HG03095 (cell line): Measurements from ENCODE around the gene SMAD1.

Source experiments
- ATAC-seq: cut with Tn5 transposase; IDR thresholded peaks from one replicate; pipeline ENCODE4 v1.9.1; 2021; ENCODE audit warnings: moderate library complexity; ENCODE audit not compliant: unreplicated experiment

SMAD1 gene

DNA sequence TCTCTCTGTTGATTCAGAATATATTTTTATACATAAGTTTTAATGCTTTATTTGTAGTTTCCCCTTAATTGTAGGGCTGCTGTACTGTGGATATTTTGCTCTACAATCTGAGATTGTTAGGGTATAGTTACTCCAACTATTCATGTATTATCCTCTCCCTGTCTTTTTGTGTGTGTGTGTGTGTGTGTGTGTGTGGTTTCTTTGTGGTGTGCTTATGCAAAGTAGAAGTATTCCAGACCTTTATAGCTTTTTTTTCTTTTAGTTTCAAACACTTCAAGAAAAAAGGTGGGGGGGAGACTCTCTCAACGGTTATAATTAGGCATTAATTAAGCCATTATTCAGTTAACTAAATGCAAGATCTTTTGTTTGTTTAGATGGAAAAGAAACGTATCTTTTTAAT lies 6.7 kb downstream of the SMAD1 start:
- no peak for ATAC-seq

- ATAC-seq: no peak
Observed at GRCh38 chr4:145489556-145489955, 7.9 kb downstream of the SMAD1 start.

GRCh38 chr4:145490361-145490760 lies 8.7 kb downstream of the SMAD1 start:
- ATAC-seq: no peak

DNA sequence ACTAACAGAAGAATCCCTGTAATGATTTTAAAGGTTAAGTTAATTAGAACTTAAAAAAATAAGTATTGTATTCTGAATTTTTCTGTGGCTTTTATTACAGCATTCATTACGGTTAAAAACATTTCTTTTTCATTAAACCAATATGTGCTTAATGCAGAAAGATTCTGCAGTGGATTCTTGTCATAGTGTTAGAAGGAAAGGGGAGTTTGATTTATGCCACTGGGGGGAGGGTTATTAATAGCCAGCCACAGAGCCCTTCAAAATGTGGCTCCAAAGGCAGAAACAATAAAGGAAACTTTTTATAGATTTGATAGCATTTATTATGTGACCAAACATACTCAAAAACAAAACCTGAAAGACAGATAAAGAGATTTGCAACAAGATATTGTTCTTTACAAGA lies 9.1 kb downstream of the SMAD1 start:
- ATAC-seq: no peak

DNA sequence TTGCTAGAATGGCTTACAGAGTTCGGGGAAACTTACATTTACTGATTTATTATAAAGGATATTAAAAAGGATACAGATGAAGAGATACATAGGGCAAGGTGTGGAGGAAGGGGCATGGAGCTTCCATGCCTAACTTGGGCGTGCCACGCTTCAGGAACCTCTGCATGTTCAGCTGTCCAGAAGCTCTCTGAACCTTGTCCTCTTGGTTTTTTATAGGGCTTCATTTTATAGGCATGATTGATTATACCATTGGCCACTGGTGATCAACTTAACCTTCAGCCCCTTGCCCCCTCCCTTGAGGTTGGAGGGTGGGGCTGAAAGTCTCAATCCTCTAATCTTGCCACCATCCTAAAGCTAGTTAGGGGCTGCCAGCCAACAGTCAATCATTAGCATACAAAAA lies 10.7 kb downstream of the SMAD1 start:
- no peak for ATAC-seq

DNA sequence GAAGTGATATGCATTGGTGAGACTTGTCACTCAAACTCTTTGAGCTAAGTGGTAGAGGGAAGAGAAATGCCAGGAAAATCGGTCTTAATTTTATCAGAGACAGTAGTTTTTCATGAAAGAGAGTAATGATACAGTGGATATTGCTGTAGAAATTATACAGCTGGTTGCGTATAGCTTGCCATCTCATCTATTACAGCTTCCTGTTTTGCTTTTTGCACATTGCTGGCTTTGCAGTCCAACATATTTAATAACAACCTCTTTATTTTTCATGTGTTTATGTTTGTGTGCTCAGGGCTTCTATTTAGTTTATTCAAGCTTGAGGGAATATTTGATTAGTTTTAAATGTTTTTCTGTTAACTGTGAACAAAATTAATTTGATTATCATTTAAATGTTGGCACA lies 11.5 kb downstream of the SMAD1 start:
- ATAC-seq: no peak

DNA sequence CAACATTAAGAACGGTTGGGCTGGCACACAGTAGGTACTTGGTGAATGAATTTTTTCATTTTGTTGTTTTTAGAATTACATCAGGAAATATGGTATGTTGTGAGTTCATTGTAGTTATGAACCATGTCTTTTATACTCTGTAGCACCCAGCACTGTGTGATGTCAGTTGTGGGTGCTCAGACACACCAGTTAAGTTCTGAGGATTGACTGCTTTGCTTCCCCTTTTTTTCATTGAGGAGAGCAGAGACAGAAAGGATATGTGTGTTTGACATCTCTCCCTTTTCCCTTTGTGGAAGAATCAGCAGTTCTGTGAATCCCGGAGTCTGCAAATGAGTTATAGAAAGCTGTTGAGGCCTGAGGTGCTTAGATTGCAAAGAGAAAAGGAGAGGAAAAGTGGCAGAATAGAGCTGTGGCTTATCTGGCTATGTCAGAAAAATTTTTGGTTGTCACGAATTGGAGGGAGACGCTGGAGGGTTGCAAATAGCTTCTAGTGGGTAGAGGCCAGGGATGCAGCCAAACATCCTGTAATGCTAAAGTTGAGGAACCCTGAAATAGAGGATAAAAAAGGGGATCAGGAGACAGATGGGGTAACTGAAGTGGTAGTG lies 13.1 kb downstream of the SMAD1 start:
- ATAC-seq: no peak

GRCh38 chr4:145496292-145496691 lies 14.6 kb downstream of the SMAD1 start:
- ATAC-seq: no peak

DNA sequence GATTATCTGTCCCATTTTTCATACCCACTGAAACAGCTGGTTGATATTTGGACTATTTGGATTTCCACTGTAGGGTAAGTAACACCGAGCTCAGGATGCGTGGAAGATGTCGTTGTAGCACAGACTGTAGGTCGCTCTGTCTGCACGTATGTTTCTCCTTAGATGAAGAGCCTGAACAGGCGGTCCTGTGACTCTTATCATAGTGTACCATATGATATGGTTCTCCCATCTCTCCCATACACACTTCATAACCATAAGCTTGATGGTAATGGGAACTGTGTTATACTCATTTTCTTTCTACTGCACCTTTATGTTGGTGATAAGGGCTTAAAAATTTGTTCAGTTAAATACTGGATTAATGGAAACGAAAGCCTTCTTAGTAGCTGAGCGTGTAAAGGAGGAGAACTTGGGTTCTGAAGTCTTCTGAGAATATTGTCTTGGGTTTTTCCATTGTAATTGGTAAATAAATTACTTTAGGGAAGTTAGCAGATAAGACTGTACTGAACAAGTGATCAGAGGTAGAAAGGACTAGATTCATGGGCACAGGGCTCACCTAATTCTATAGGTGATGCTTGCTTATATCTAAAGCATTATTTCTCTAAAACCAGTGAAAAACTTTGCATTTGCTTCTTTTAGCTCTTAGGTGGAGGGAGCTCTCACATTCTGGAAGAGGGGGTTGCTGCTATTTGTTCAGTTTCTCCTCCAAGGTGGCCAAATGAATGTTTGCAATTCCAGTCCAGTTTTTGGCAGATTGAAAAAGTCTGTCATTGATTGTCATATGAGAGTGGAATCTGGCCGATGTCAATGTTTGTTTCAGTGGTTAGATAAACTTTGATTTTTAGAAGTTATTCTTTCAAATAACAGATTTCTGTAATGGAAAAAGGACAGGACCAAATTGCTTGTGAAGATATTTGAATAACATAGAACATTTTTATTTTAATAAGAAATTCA lies 15.8 kb downstream of the SMAD1 start:
- ATAC-seq: no peak

DNA sequence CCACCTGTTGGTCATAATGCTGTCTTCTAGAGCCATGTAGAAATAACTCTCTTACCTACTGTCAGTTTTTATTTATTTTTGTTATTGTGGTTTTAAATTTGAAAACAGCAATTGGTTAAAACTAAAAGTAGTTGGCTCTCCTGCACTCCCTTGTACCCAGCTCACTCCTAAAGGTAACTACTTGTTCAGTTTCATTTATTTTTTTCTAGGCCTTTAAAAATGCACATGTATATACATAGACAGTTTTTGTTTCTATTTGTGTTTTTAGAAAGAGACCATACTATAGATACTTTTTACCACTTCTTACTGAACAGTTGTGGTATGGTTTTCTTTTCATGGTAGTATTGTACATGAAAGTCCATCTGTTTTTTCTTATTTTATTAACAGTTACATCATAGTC lies 16.8 kb downstream of the SMAD1 start:
- peak; percentile 66 for ATAC-seq

GRCh38 chr4:145501051-145501660 lies 19.5 kb downstream of the SMAD1 start:
- peak; percentile 40 for ATAC-seq

DNA sequence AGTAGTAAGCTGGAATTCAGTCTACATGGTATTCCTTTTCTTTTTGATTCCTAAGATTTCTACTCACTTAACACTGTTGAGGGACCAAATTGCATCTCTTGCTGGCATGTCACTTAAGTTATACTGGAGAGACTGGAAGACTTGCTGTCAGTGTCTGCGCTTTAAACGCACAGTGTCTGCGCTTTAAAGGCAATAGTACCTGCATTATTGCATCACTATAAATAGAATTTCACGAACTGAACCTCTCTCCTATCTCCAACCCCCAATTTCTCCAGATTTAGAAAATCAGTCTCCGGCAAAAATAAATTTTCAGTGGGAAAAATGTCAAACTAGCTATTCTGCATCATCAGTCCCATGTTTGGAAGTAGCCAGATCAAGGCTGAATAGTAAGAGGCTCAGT lies 21.2 kb downstream of the SMAD1 start:
- ATAC-seq: no peak

- ATAC-seq: no peak
Observed at GRCh38 chr4:145503486-145504072, 21.9 kb downstream of the SMAD1 start.

DNA sequence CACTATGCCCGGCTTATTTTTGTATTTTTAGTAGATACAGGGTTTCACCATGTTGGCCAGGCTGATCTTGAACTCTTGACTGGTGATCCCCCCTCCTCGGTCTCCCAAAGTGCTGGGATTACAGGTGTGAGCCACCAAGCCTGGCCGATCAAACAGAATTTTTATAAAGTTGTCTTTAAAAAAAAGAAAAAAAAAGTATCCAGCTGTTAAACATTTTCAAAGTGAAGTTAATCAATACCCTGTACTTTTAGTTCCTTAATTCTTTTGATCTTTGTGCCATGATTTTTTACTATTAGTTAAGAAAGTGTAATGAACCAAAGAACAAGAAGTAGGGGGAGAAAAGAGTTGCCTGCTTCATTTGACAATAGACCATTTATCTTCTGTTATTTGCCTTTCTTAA lies 24.3 kb downstream of the SMAD1 start:
- ATAC-seq: no peak

DNA sequence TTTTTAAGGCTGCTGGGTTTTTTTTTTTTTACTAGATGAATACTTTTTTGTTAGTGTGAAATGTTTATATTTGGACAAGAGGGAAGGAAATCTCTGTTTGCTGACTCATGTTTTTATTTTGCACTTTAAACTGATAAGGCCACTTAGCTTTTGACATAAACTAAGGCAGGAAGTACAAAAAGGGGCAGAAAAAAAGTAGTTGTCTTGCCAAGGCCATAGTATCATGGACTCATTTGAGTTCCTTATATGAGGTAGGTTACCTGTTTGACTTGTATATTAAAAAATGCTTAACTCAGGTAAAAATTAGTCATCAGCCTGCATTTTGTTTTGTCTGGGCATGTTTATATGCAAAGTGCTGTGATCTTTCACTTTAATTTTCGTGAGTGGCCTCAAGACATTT lies 26.0 kb downstream of the SMAD1 start:
- no peak for ATAC-seq

DNA sequence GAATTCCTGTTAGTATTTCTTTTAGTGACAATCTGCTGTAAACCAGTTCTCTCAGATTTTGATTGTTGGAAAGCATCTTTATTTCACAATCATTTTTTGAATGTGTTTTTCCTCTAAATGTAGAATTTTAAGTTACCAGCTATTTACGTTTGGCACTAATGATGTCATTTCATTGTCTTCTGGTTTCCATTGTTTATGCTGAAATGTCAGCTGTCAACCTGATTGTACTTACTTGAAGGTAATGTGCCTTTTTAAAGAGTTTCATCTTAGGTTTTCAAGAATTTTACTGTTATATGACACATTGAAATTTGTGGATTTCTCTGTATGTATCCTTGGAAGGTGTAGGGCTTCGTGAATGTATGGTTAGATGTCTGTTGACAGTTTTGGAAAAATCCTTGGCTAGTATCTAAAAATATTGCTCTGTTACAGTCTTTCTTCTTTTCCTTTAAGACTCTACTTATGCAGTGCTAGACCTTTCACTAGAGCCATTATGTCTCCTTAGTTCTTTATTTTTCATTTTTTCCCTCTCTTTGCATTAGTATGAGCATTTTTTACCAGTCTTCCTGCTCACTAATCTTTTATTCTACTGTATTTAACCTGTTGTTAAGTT lies 30.4 kb downstream of the SMAD1 start:
- ATAC-seq: no peak

DNA sequence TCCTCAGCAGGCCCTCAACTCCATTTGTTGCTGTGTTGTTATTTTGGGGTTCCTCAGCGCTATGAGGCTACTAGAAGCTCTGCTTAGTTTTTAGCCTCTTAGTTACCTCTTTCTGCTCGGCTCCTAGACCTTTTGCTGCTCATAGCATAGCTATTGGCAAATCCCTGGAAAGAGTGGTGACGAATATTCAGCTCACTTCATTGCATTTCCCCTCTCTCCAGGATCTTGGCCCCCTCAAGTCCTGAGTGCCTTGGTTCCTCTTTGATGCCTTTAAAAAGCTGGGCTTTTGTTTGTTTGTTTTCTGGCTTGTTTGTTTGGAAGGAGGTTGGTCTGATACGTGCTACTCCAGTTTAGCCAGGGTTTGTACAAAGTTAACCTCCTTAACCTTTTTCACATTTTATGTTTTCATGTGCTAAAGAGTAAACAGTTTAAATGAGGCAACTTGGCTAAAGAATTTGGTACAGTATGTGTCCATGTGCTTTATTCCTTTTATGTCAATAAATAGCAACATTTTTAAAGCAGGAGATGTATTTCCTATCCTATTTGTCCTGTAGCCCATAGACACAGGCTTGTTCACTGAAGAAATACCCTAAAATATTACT lies 31.5 kb downstream of the SMAD1 start:
- ATAC-seq: no peak

DNA sequence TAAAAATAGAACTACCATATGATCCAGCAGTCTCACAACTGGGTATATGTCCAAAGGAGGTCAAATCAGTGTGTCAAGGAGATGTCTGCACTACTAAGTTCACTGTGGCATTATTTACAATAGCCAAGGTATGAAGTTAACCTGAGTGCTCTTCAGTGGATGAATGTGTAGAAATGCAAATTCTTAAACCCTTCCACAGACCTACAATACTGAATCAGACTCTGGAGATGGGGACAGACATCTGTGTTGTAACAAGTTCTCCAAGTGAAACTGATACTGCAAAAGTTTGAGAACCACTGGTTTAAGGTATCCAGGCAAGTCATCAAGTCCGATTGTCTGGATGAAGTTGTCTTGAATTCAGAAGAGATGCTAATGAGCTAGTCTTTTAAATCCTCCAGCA lies 38.5 kb downstream of the SMAD1 start:
- ATAC-seq: no peak

DNA sequence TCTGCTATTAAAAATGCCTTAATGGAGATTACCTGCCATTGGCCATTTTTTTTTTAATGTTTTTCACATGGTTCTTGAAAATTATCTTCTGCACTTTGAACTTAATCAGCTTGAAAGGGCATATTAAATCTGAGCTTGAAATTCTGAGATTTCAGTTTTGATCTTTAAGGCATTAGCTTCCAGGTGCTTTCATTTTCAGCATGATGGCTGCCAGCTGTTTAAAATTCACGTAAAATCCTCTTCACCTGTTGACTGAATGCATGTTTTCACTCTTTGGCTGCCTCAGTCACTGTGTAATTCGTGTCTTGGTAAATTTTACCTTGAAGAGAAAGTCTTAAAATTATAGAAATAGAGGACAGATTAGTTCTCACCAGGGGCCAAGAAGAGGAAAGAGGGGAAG lies 39.6 kb downstream of the SMAD1 start:
- ATAC-seq: no peak

DNA sequence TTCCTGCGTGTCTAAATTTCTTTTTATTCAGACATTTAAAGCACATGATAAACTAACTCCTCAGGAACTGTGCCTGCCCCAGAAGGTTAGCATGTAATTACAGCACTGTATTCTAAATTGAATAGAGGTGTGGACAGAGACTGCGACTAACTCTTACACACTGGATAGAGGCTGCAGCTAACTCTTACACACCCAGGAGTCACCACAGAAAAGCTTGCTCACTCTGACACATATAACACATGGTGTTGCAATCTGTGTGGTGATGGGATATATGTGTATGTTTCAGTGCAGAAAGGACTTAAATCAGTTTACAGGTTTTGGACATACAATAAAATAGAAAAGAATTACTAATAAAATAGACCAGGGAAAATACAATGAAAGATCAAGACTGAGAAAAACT lies 41.5 kb downstream of the SMAD1 start:
- ATAC-seq: no peak

GRCh38 chr4:145524552-145524951 lies 42.9 kb downstream of the SMAD1 start:
- no peak for ATAC-seq
